Activated T-helper 1 cell treated with Interleukin-2 at 50 U/mL for 16 hours (primary cell): ENCODE measurements around the gene MAB21L2.

ENCODE experiments used
- DNase-seq: peaks from one replicate; pipeline ENCODE4 v3.0.0-alpha.2; 2020; ENCODE audit warnings: low read depth

Gene MAB21L2

GRCh38 chr4:150577796-150578195 lies 4.2 kb upstream of the MAB21L2 start:
- DNase-seq = no peak

- DNase-seq = no peak
Measured at GRCh38 chr4:150578745-150579501, 3.0 kb upstream of the MAB21L2 start.

- DNase-seq = no peak
Measured at GRCh38 chr4:150579551-150580234, 2.3 kb upstream of the MAB21L2 start.

- no peak for DNase-seq
Measured at GRCh38 chr4:150580306-150580705, 1.6 kb upstream of the MAB21L2 start.

GRCh38 chr4:150581056-150581605 lies 820 bp upstream of the MAB21L2 start:
- no peak for DNase-seq

GRCh38 chr4:150581641-150582051 lies 305 bp upstream of the MAB21L2 start:
- no peak for DNase-seq

GRCh38 chr4:150582873-150583286 lies 929 bp downstream of the MAB21L2 start:
- no peak for DNase-seq

- no peak for DNase-seq
Measured at GRCh38 chr4:150583287-150584110, 1.5 kb downstream of the MAB21L2 start.

- DNase-seq = no peak
Measured at GRCh38 chr4:150584111-150584915, 2.4 kb downstream of the MAB21L2 start.

- no peak for DNase-seq
Measured at GRCh38 chr4:150585611-150586010, 3.7 kb downstream of the MAB21L2 start.

GRCh38 chr4:150586162-150586810 lies 4.3 kb downstream of the MAB21L2 start:
- no peak for DNase-seq

GRCh38 chr4:150588316-150588715 lies 6.4 kb downstream of the MAB21L2 start:
- no peak for DNase-seq

- no peak for DNase-seq
Measured at GRCh38 chr4:150589157-150589556, 7.2 kb downstream of the MAB21L2 start.

- no peak for DNase-seq
Measured at GRCh38 chr4:150590631-150591030, 8.7 kb downstream of the MAB21L2 start.

GRCh38 chr4:150591406-150591805 lies 9.5 kb downstream of the MAB21L2 start:
- no peak for DNase-seq

GRCh38 chr4:150591904-150592303 lies 10.0 kb downstream of the MAB21L2 start:
- DNase-seq = no peak

- no peak for DNase-seq
Measured at GRCh38 chr4:150593996-150594395, 12.0 kb downstream of the MAB21L2 start.

GRCh38 chr4:150598909-150599308 lies 17.0 kb downstream of the MAB21L2 start:
- DNase-seq = no peak

- DNase-seq = no peak
Measured at GRCh38 chr4:150599547-150599946, 17.6 kb downstream of the MAB21L2 start.

- no peak for DNase-seq
Measured at GRCh38 chr4:150600812-150601445, 19.0 kb downstream of the MAB21L2 start.

GRCh38 chr4:150609131-150609530 lies 27.2 kb downstream of the MAB21L2 start:
- no peak for DNase-seq
